Heart left ventricle (tissue), 16 donors: ENCODE measurements around the gene UBR3. TPM values are rescaled to one million over a fixed set of nuclear protein-coding genes. Genes with fewer than 3 reads are reported as not detected.
"Not testable (repeated sequence)": the region's sequence is repeated elsewhere in the genome, so short reads cannot be mapped to it uniquely, and the experiment has no call there.

ENCODE experiments used
- ATAC-seq, 4 donors: fragments of 200-7000 bp; cut with Tn5 transposase; one replicate each; pipeline ENCODE4 v1.9.1; 2020 to 2022; ENCODE audit warnings: moderate library complexity in 4 of 4, mild to moderate bottlenecking in 3 of 4, moderate number of reproducible peaks in 1 of 4
- DNase-seq, 5 donors: peaks; one replicate each; pipeline ENCODE4 v3.0.0-alpha.2; 2020
- H3K27ac ChIP-seq, 12 donors: fragments of 200-600 bp; sonication (generic) in 4 of 12; one replicate each; pipeline versions ENCODE4 v1.5.0 to v1.8.0; 2016 to 2022; ENCODE audit warnings: mild to moderate bottlenecking in 2 of 12
- H3K27me3 ChIP-seq, 9 donors: fragments of 200-600 bp; sonication (generic) in 2 of 9; one replicate each; pipeline versions ENCODE4 v1.5.1 to v1.8.0; 2016 to 2022; ENCODE audit warnings: mild to moderate bottlenecking in 3 of 9
- H3K36me3 ChIP-seq, 9 donors: fragments of 200-600 bp; sonication (generic) in 2 of 9; one replicate each; pipeline versions ENCODE4 v1.5.0 to v1.8.0; 2018 to 2022; ENCODE audit warnings: mild to moderate bottlenecking in 2 of 9
- H3K4me1 ChIP-seq, 12 donors: fragments of 200-600 bp; sonication (generic) in 4 of 12; one replicate each; pipeline versions ENCODE4 v1.5.0 to v1.8.0; 2016 to 2022; ENCODE audit warnings: mild to moderate bottlenecking in 3 of 12
- H3K4me3 ChIP-seq, 12 donors: fragments of 200-600 bp; sonication (generic) in 4 of 12; one replicate each; pipeline versions ENCODE4 v1.5.0 to v1.8.0; 2017 to 2022; ENCODE audit warnings: mild to moderate bottlenecking in 9 of 12, moderate library complexity in 4 of 12
- H3K9me3 ChIP-seq, 12 donors: fragments of 200-600 bp; sonication (generic) in 4 of 12; one replicate each; pipeline versions ENCODE4 v1.5.0 to v1.8.0; 2016 to 2022; ENCODE audit warnings: mild to moderate bottlenecking in 1 of 12
- POLR2A ChIP-seq, 2 donors: fragments of 450-650 bp; IDR thresholded peaks; one replicate each; pipeline ENCODE4 v1.6.1; 2017; ENCODE audit warnings: antibody characterized with exemption in 2 of 2, mild to moderate bottlenecking in 2 of 2, moderate library complexity in 2 of 2
- WGBS, 4 donors: extraction: QIAGEN DNeasy Blood & Tissue Kit in 2 of 4; methylation state at CpG; one replicate each; pipeline versions ENCODE4 v1.1.5 to v1.1.7; 2013 to 2018; 5-methylcytosine and 5-hydroxymethylcytosine counted together
- intact Hi-C, 10 donors: fragments of 100-400 bp; cut with DNase I; formaldehyde crosslinking; loops; one replicate each; pipeline versions ENCODE4 v1.11.1 to v1.14.2; 2022
- polyA plus RNA-seq, 2 donors: library from polyadenylated mRNA; stranded (reverse); fragments of 200-250 nt; gene quantifications; one replicate each; pipeline ENCODE4 v1.2.3, GENCODE V29; 2013
- total RNA-seq, 9 donors: library from RNA; depleted of rRNA in 2 of 9; stranded (reverse); fragments of >200 nt in 2 of 9; fragmentation: NEBNext Ultra II Directional in 3 of 9; extraction: Animal tissue kit (Norgen Biotek cat#: 25700) in 3 of 9; gene quantifications; one replicate each; pipeline versions ENCODE4 v1.1.0 to v1.2.4, GENCODE V29; 2016 to 2023
- TF ChIP-seq, protein P1 (sequence below), 12 donors: fragments of 200-600 bp; sonication (generic) in 4 of 12; IDR thresholded peaks; one replicate each; pipeline versions ENCODE4 v1.5.0 to v1.8.0; 2018 to 2022; ENCODE audit warnings: antibody characterized with exemption in 12 of 12, mild to moderate bottlenecking in 5 of 12
- donor health status: ischemic (EF 13 %, LVEDD 7.1; RV severe dilation, severe dysfunction).
- donor health status: healthy with polysubstance abuse.
- donor health status: DM: no; HTN: yes; CAD: no.
- donor health status: DM: no; HTN: no; CAD: no.
- donor health status: ischemic (EF 25% LVEDD 6.9; RV normal size, moderate dysfunction).
- donor health status: ischemic (EF 25% LVEDD 5.7; RV mildly dilated, moderate dysfunction).
- donor health status: healthy.
- donor health status: DM: yes; HTN: yes; CAD: no.
- donor health status: ischemic (EF 35%, LVEDD 5.7; RV mildly dilated, moderate dysfunction).
- donor health status: nonischemic (EF 11% LVEDD 7.7; RV severe dilation, severe dysfunction).
- donor health status: DM: yes; HTN: yes; CAD: no.
- donor health status: PGD.
- donor health status: ischemic (EF 29% LVEDD 5.4; RV normal size, mild dysfunction).
- donor health status: nonischemic (EF 23%, LVEDD 6.1; RV moderate dilation, normal function).

The UBR3 gene
- total and polyA plus RNA-seq, 11 donors: 34.8 to 137 (median 106) TPM

DNA sequence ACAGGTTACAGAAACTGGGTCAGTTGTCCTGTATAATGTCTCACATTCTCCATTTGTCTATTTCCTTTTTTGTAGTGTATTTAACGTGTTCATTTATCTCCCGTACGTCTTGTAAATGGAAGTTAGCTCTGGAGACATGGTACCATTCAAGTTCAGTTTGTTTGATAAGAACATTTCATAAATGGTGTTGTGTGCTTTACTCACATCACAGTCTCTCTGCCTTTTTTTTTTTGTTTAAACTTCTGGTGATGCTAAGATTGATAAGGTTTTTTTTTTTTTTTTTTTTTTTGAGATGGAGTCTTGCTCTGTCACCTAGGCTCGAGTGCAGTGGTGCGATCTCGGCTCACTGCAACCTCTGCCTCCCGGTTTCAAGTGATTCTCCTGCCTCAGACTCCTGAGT lies 41.7 kb downstream of the UBR3 start:
- Histone ChIP-seq H3K27me3 (no peaks in the 10 kb centered on the region), H3K4me1 (peaks cover 0 to 24% (median 12%) of the 10 kb centered on the region in 12 donors), H3K36me3 (peaks cover 0 to 9% (median 0%) of the 10 kb centered on the region in 9 donors), H3K9me3 (no peaks in the 10 kb centered on the region), H3K27ac (no peak overlapping the region), H3K4me3 (no peak overlapping the region)
- no peak for DNase-seq
- intact Hi-C loops: loop anchor here in 2 of 10 donors (1.0 to 5.0 kb wide), 2 partner anchors 34 to 37 kb away; no protein-coding TSS in a partner anchor
- 71 to 76% (median 72%) methylated on average over 7 of the region's 7 CpGs for WGBS, 4 donors
- no peak for ATAC-seq
- TF ChIP-seq POLR2A (IDR thresholded peaks at IDR 0.05): no peak
- TF ChIP-seq, protein P1, sequence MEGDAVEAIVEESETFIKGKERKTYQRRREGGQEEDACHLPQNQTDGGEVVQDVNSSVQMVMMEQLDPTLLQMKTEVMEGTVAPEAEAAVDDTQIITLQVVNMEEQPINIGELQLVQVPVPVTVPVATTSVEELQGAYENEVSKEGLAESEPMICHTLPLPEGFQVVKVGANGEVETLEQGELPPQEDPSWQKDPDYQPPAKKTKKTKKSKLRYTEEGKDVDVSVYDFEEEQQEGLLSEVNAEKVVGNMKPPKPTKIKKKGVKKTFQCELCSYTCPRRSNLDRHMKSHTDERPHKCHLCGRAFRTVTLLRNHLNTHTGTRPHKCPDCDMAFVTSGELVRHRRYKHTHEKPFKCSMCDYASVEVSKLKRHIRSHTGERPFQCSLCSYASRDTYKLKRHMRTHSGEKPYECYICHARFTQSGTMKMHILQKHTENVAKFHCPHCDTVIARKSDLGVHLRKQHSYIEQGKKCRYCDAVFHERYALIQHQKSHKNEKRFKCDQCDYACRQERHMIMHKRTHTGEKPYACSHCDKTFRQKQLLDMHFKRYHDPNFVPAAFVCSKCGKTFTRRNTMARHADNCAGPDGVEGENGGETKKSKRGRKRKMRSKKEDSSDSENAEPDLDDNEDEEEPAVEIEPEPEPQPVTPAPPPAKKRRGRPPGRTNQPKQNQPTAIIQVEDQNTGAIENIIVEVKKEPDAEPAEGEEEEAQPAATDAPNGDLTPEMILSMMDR (IDR thresholded peaks at IDR 0.05): no peak

DNA sequence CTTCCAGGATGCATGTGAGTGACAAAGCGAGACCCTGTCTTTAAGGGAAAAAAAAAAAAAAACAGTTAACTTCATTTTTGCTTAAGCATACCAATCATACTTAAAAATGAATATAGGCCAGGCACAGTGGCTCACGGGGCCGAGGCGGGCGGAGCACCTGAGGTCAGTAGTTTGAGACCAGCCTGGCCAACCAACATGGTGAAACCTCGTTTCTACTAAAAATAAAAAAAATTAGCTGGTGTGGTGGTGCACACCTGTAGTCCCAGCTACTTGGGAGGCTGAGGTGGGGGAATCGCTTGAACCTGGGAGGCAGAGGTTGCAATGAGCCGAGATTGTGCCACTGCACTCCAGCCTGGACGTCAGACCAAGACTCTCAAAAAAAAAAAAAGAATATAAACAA lies 44.1 kb downstream of the UBR3 start:
- H3K27me3 ChIP-seq, H3K4me3 ChIP-seq, DNase-seq, H3K27ac ChIP-seq, H3K9me3 ChIP-seq, ATAC-seq: not testable (repeated sequence)
- Histone ChIP-seq H3K36me3 (peaks cover 0 to 19% (median 5%) of the 10 kb centered on the region in 9 donors), H3K4me1 (peaks cover 0 to 15% (median 6%) of the 10 kb centered on the region in 12 donors)
- WGBS, 4 donors: 83 to 96% (median 90%) methylated on average over 9 of the region's 9 CpGs
- intact Hi-C loops: loop anchor here in 2 of 10 donors (10.0 kb wide), 1 partner anchor 47 kb away; the partner anchor contains the start of genes METTL5 (in 2 of the 2) and UBR3 (in 2 of the 2)

DNA sequence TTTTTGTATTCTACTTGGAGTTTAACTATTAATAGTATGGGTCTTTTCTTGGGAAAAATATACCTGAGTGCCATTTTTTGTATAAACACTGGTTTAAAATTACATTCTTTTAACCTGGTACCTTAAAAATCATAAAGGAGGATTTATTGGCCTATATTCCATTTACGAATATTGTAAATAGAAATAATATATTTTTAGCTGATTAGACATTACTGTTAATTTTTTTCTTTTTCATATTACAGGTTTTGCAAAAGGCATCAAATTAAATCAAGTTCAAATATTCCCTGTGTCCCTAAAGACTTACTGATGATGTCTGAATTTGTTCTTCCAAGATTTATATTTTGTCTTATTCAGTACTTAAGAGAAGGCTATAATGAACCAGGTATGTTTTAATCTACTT lies 44.7 kb downstream of the UBR3 start:
- no peak for DNase-seq
- H3K27me3 ChIP-seq: no peaks in the 10 kb centered on the region
- H3K4me1 ChIP-seq: peaks cover 0 to 15% (median 6%) of the 10 kb centered on the region in 12 donors
- intact Hi-C loops: loop anchor here in 2 of 10 donors (10.0 kb wide), 1 partner anchor 47 kb away; the partner anchor contains the start of genes METTL5 (in 2 of the 2) and UBR3 (in 2 of the 2)
- H3K9me3 ChIP-seq: no peaks in the 10 kb centered on the region
- ATAC-seq: no peak
- TF ChIP-seq, protein P1 (IDR thresholded peaks at IDR 0.05): no peak
- TF ChIP-seq POLR2A (IDR thresholded peaks at IDR 0.05): no peak
- no peak overlapping the region for H3K27ac ChIP-seq
- 94 to 97% (median 96%) methylated on average over 1 of the region's 1 CpG for WGBS, 4 donors
- H3K36me3 ChIP-seq: peaks cover 0 to 25% (median 10%) of the 10 kb centered on the region in 9 donors
- no peak overlapping the region for H3K4me3 ChIP-seq

DNA sequence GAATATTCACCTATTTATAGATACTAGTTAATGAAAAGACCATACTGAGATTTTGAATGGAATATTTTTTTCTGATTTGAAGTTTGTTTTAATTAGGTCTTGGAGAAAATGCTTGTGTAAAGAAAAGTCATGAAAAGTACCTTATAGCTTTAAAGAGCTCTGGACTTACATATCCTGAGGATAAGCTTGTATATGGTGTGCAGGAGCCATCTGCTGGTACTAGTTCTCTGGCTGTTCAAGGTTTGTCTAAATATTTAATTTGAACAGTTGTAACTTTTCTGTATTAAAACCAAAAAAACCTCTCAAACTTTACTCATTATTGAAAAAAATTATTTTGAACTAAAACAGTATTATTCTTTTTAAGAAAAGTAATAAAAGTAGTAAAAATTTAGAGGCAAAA lies 50.1 kb downstream of the UBR3 start:
- intact Hi-C loops: loop anchor here in 9 of 10 donors (2.0 to 10.0 kb wide), 5 partner anchors 50 to 55 kb away; partner anchors contain the start of genes UBR3 (in 6 of the 9) and METTL5 (in 5 of the 9)
- H3K27ac ChIP-seq: no peak overlapping the region
- H3K4me1 ChIP-seq: no peaks in the 10 kb centered on the region
- H3K9me3 ChIP-seq: no peaks in the 10 kb centered on the region
- no peak overlapping the region for H3K4me3 ChIP-seq
- no peaks in the 10 kb centered on the region for H3K27me3 ChIP-seq
- DNase-seq (no peak), ATAC-seq (peak in 2 of 4 donors; percentile 53 to 68)
- H3K36me3 ChIP-seq: peaks cover 0 to 36% (median 13%) of the 10 kb centered on the region in 9 donors
- no peak for TF ChIP-seq POLR2A (IDR thresholded peaks at IDR 0.05)
- TF ChIP-seq, protein P1 (IDR thresholded peaks at IDR 0.05): peak in 11 of 12 donors; percentile 10 to 55 (median 43)
